Mucosa of stomach (tissue), 1 donor: ENCODE measurements around the gene SH3BP5L.
"Not testable (repeated sequence)": the region's sequence is repeated elsewhere in the genome, so short reads cannot be mapped to it uniquely, and the experiment has no call there.

Experiments used
- H3K27me3 ChIP-seq: one replicate; pipeline ENCODE4 v1.7.0; 2013; ENCODE audit warnings: mild to moderate bottlenecking, low read length; ENCODE audit not compliant: control insufficient read depth, insufficient read depth
- H3K36me3 ChIP-seq: one replicate; pipeline ENCODE4 v1.7.0; 2013; ENCODE audit warnings: low read length; ENCODE audit not compliant: control insufficient read depth, insufficient read depth
- H3K4me1 ChIP-seq: one replicate; pipeline ENCODE4 v1.7.0; 2013; ENCODE audit warnings: mild to moderate bottlenecking, low read length; ENCODE audit not compliant: control insufficient read depth, insufficient read depth
- H3K4me3 ChIP-seq: one replicate; pipeline ENCODE4 v1.7.0; 2013; ENCODE audit warnings: low read length
- H3K9ac ChIP-seq: one replicate; pipeline ENCODE4 v1.7.0; 2013; ENCODE audit warnings: mild to moderate bottlenecking, low read length, moderate library complexity
- H3K9me3 ChIP-seq: one replicate; pipeline ENCODE4 v1.7.0; 2013; ENCODE audit warnings: mild to moderate bottlenecking, low read length, moderate library complexity; ENCODE audit not compliant: control insufficient read depth
- donor health status: Pancreatic carcinoma.

Gene SH3BP5L

GRCh38 chr1:248812736-248813425, 12.8 kb downstream of the SH3BP5L start:
- no peak overlapping the region for H3K4me3 ChIP-seq
- H3K9me3 ChIP-seq, result no peaks in the 10 kb centered on the region
- no peak overlapping the region for H3K9ac ChIP-seq
- peaks cover 9% of the 10 kb centered on the region for H3K4me1 ChIP-seq
- H3K27me3 ChIP-seq, result no peaks in the 10 kb centered on the region
- H3K36me3 ChIP-seq, result peaks cover 8% of the 10 kb centered on the region

GRCh38 chr1:248811514-248812490, 13.9 kb downstream of the SH3BP5L start:
- peaks cover 8% of the 10 kb centered on the region for H3K36me3 ChIP-seq
- no peak overlapping the region for H3K9ac ChIP-seq
- H3K4me3 ChIP-seq, result no peak overlapping the region
- H3K9me3 ChIP-seq, result no peaks in the 10 kb centered on the region
- H3K27me3 ChIP-seq, result no peaks in the 10 kb centered on the region
- H3K4me1 ChIP-seq, result peaks cover 12% of the 10 kb centered on the region

- Histone ChIP-seq H3K9ac (no peak overlapping the region), H3K9me3 (no peaks in the 10 kb centered on the region), H3K36me3 (peaks cover 8% of the 10 kb centered on the region)
Measured at GRCh38 chr1:248810727-248811513, 14.8 kb downstream of the SH3BP5L start.

GRCh38 chr1:248810000-248810726, 15.6 kb downstream of the SH3BP5L start:
- Histone ChIP-seq H3K9ac (no peak overlapping the region), H3K36me3 (peaks cover 8% of the 10 kb centered on the region), H3K27me3 (no peaks in the 10 kb centered on the region), H3K4me3 (no peak overlapping the region), H3K4me1 (peaks cover 24% of the 10 kb centered on the region), H3K9me3 (no peaks in the 10 kb centered on the region)

More at GRCh38 chr1:248810727-248811513, 14.8 kb downstream of the SH3BP5L start:
- no peak overlapping the region for H3K4me3 ChIP-seq
- H3K4me1 ChIP-seq, result peaks cover 16% of the 10 kb centered on the region
- no peaks in the 10 kb centered on the region for H3K27me3 ChIP-seq

GRCh38 chr1:248808876-248809275, 16.8 kb downstream of the SH3BP5L start:
- Histone ChIP-seq H3K4me3 (no peak overlapping the region), H3K36me3 (peaks cover 4% of the 10 kb centered on the region), H3K9me3 (no peaks in the 10 kb centered on the region), H3K4me1 (peaks cover 29% of the 10 kb centered on the region), H3K9ac (no peak overlapping the region), H3K27me3 (no peaks in the 10 kb centered on the region)

GRCh38 chr1:248807067-248807737, 18.5 kb downstream of the SH3BP5L start:
- Histone ChIP-seq H3K4me1 (peaks cover 29% of the 10 kb centered on the region), H3K4me3 (no peak overlapping the region), H3K27me3 (peaks cover 3% of the 10 kb centered on the region), H3K9ac (no peak overlapping the region), H3K9me3 (no peaks in the 10 kb centered on the region), H3K36me3 (no peaks in the 10 kb centered on the region)

- Histone ChIP-seq H3K9ac (no peak overlapping the region), H3K36me3 (no peaks in the 10 kb centered on the region), H3K4me1 (peaks cover 26% of the 10 kb centered on the region), H3K4me3 (no peak overlapping the region), H3K27me3 (peaks cover 4% of the 10 kb centered on the region), H3K9me3 (no peaks in the 10 kb centered on the region)
Measured at GRCh38 chr1:248805876-248806275, 19.8 kb downstream of the SH3BP5L start.

- Histone ChIP-seq H3K4me3 (no peak overlapping the region), H3K27me3 (peaks cover 4% of the 10 kb centered on the region), H3K4me1 (peaks cover 20% of the 10 kb centered on the region), H3K9me3 (no peaks in the 10 kb centered on the region), H3K9ac (no peak overlapping the region), H3K36me3 (no peaks in the 10 kb centered on the region)
Measured at GRCh38 chr1:248804771-248805681, 20.7 kb downstream of the SH3BP5L start.

- H3K27me3 ChIP-seq, H3K9me3 ChIP-seq, H3K9ac ChIP-seq, H3K36me3 ChIP-seq, H3K4me3 ChIP-seq: not testable (repeated sequence)
- peaks cover 20% of the 10 kb centered on the region for H3K4me1 ChIP-seq
Measured at GRCh38 chr1:248803501-248803900, 22.2 kb downstream of the SH3BP5L start.

GRCh38 chr1:248802454-248802853, 23.3 kb downstream of the SH3BP5L start:
- Histone ChIP-seq H3K36me3 (no peaks in the 10 kb centered on the region), H3K9me3 (no peaks in the 10 kb centered on the region), H3K4me1 (peaks cover 20% of the 10 kb centered on the region), H3K9ac (no peak overlapping the region), H3K27me3 (peaks cover 4% of the 10 kb centered on the region), H3K4me3 (no peak overlapping the region)
